Stomach (tissue), 9 donors: Measurements from ENCODE around the gene FHOD3. TPM values are rescaled to one million over a fixed set of nuclear protein-coding genes. Genes with fewer than 3 reads are reported as not detected.

Experiments used
- DNase-seq, 2 donors: peaks; one replicate each; pipeline versions ENCODE4 v3.0.0 to v3.0.0-alpha.2; 2013 to 2019
- H3K27ac ChIP-seq, 5 donors: fragments of 200-600 bp in 4 of 5; sonication (generic) in 4 of 5; one replicate each; pipeline ENCODE4 v1.5.1; 2013 to 2019; ENCODE audit warnings: mild to moderate bottlenecking in 1 of 5, moderate library complexity in 1 of 5
- H3K27me3 ChIP-seq, 3 donors: fragments of 200-600 bp; sonication (generic); one replicate each; pipeline ENCODE4 v1.5.1; 2017 to 2019; ENCODE audit warnings: mixed run types in 1 of 3
- H3K36me3 ChIP-seq, 4 donors: fragments of 200-600 bp; sonication (generic); 1 replicate in 3 of 4; 2 replicates in 1 of 4; pipeline ENCODE4 v1.5.1; 2016 to 2019
- H3K4me1 ChIP-seq, 4 donors: fragments of 200-600 bp; sonication (generic); one replicate each; pipeline ENCODE4 v1.5.1; 2016 to 2019
- H3K4me3 ChIP-seq, 4 donors: fragments of 200-600 bp; sonication (generic) in 3 of 4; one replicate each; pipeline ENCODE4 v1.5.1; 2016 to 2019; ENCODE audit warnings: mild to moderate bottlenecking in 1 of 4
- H3K9me3 ChIP-seq, 4 donors: fragments of 200-600 bp; sonication (generic); one replicate each; pipeline ENCODE4 v1.5.1; 2016 to 2019
- EP300 ChIP-seq: sonication (generic); formaldehyde crosslinking; IDR thresholded peaks from one replicate; pipeline ENCODE4 v1.6.1; 2017; ENCODE audit warnings: antibody characterized with exemption
- POLR2A ChIP-seq, 4 donors: fragments of 450-650 bp; IDR thresholded peaks; one replicate each; pipeline ENCODE4 v1.6.1; 2016; ENCODE audit warnings: antibody characterized with exemption in 4 of 4, control low read depth in 2 of 4, mild to moderate bottlenecking in 1 of 4, moderate library complexity in 1 of 4
- POLR2AphosphoS5 ChIP-seq, 3 donors: sonication (generic); formaldehyde crosslinking; IDR thresholded peaks; one replicate each; pipeline ENCODE4 v1.6.1; 2016; ENCODE audit warnings: antibody characterized with exemption in 3 of 3
- WGBS, 5 donors: extraction: QIAGEN DNeasy Blood & Tissue Kit in 3 of 5; methylation state at CpG; one replicate each; pipeline versions ENCODE4 v1.1.5 to v1.1.7; 2013 to 2018; 5-methylcytosine and 5-hydroxymethylcytosine counted together
- intact Hi-C: fragments of 100-400 bp; cut with DNase I; formaldehyde crosslinking; loops from one replicate; pipeline ENCODE4 v1.15.1; 2023; ENCODE audit warnings: low total_unique reads
- polyA plus RNA-seq, 3 donors: library from polyadenylated mRNA; stranded (reverse); fragments of 200-250 nt; gene quantifications; one replicate each; pipeline ENCODE4 v1.2.3, GENCODE V29; 2013
- total RNA-seq, 5 donors: library from RNA; depleted of rRNA; stranded (reverse); fragments of >200 nt; gene quantifications; one replicate each; pipeline versions ENCODE4 v1.1.0 to v1.2.3, GENCODE V29; 2014 to 2016
- TF ChIP-seq, protein P1 (sequence below), 7 experiments: fragments of 450-650 bp in 4 of 7; fragments of 200-600 bp in 3 of 7; sonication (generic) in 3 of 7; IDR thresholded peaks; one replicate each; pipeline ENCODE4 v1.5.1; 2016 to 2019; ENCODE audit warnings: antibody characterized with exemption in 7 of 7, control low read depth in 2 of 7, mild to moderate bottlenecking in 1 of 7
- donor health status: healthy with polysubstance abuse.
- donor health status: Bipolar disorder and iron deficiency.
- donor health status: healthy.

FHOD3 gene
- total and polyA plus RNA-seq, 8 donors: under 0.01 to 9.1 (median 4.6) TPM

DNA sequence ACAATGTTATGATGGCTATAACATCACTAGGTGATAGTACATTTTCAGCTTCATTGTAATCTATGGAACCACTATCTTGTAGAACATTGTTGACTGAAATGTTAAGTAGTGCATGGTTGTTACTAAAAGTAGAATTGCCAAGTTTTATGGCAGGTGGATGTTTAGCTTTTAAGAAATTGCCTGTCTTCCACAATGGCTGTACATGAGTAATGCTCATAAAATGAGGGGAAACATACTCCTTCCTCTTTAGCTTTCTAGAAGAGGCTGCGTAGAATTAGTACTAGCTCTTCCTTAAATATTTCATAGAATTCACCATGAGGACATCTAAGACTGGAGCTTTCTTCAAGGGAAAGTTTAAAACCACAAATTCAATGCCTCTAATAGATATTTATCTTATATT is 370.3 kb downstream of the FHOD3 start:
- H3K4me1 ChIP-seq: peaks cover 0 to 10% (median 0%) of the 10 kb centered on the region in 4 donors
- no peak for DNase-seq
- no peak for TF ChIP-seq POLR2AphosphoS5 (IDR thresholded peaks at IDR 0.05)
- TF ChIP-seq, protein P1, sequence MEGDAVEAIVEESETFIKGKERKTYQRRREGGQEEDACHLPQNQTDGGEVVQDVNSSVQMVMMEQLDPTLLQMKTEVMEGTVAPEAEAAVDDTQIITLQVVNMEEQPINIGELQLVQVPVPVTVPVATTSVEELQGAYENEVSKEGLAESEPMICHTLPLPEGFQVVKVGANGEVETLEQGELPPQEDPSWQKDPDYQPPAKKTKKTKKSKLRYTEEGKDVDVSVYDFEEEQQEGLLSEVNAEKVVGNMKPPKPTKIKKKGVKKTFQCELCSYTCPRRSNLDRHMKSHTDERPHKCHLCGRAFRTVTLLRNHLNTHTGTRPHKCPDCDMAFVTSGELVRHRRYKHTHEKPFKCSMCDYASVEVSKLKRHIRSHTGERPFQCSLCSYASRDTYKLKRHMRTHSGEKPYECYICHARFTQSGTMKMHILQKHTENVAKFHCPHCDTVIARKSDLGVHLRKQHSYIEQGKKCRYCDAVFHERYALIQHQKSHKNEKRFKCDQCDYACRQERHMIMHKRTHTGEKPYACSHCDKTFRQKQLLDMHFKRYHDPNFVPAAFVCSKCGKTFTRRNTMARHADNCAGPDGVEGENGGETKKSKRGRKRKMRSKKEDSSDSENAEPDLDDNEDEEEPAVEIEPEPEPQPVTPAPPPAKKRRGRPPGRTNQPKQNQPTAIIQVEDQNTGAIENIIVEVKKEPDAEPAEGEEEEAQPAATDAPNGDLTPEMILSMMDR (IDR thresholded peaks at IDR 0.05): no peak
- TF ChIP-seq EP300: no peak
- no peak for TF ChIP-seq POLR2A (IDR thresholded peaks at IDR 0.05)

DNA sequence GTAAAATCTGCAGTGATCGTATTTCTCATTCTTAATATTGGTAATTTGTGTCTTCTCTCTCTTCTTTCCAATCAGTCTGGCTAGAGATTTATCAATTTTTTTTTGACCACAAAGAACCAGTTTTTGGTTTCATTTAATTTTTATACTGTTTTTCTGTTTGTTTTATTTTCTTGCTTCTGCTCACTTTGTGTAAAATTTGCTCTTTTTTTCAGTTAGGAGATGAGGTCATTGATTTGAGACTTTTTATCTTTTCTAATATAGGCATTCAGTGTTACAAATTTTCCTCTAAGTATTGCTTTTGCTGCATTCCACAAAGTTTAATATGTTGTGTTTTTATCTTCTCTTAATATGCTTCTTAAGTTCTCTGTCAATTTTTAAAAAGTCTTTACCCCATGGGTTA is 370.8 kb downstream of the FHOD3 start:
- Histone ChIP-seq H3K36me3 (no peaks in the 10 kb centered on the region), H3K4me1 (peaks cover 0 to 14% (median 0%) of the 10 kb centered on the region in 4 donors), H3K27ac (no peak overlapping the region), H3K27me3 (peaks cover 0 to 1% (median 0%) of the 10 kb centered on the region in 3 donors), H3K4me3 (no peak overlapping the region), H3K9me3 (no peaks in the 10 kb centered on the region)
- TF ChIP-seq POLR2A (IDR thresholded peaks at IDR 0.05) (no peak), POLR2AphosphoS5 (IDR thresholded peaks at IDR 0.05) (no peak), EP300 (no peak)
- TF ChIP-seq, protein P1 (IDR thresholded peaks at IDR 0.05): no peak
- 73 to 98% (median 92%) methylated on average over 1 of the region's 1 CpG for WGBS, 5 donors
- no peak for DNase-seq
- intact Hi-C loops: no loop called here

More for the DNA sequence above, 370.3 kb downstream of the FHOD3 start:
- intact Hi-C loops: no loop called here
- no peaks in the 10 kb centered on the region for H3K9me3 ChIP-seq
- peaks cover 0 to 3% (median 0%) of the 10 kb centered on the region in 3 donors for H3K27me3 ChIP-seq
- H3K36me3 ChIP-seq: no peaks in the 10 kb centered on the region
- no peak overlapping the region for H3K4me3 ChIP-seq
- 72 to 88% (median 85%) methylated on average over 1 of the region's 1 CpG for WGBS, 5 donors
- H3K27ac ChIP-seq: no peak overlapping the region

DNA sequence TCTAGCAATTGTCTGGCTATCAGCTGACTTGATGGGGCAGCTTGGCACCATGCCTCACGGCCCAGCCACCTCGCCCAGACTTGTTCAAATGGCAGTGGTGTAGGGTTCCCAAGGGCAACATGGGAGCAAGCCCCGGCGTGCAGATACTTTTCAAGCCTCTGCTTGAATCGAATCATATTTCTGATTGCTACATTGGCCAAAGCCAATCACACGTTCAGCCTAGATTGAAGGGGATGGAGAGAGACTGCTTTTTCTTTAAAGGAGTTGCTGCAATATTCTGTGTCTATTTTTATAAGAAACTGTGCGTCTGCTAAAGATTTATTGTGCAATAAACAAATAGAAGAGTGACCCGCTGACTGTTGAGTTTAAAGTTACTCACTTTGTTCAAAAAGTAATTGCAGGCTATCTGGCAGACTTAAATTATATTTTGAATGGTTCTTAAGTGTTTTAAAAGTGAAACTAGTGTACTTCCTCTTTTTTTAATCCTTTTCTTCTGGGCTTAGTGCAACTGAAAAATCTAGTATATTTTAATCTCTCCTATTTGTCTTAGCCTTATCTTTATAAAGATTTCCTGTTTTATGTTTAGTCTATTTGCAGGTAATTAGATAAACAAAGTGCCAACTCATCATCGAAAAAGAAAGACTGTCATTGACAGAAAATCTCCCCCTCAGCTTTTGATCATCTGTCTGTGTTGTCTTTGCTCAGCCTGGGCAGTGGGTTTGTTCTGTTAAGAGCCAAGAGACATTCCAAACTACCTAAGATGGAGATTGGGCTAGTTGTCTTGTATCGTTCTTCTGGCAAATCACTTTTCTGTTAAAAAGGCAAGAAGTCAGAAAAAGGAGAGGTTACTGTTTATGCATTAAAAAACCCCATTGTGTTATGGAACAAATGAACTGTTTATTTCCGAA is 375.2 kb downstream of the FHOD3 start:
- intact Hi-C loops: no loop called here
- TF ChIP-seq, protein P1 (IDR thresholded peaks at IDR 0.05): no peak
- no peak for TF ChIP-seq POLR2A (IDR thresholded peaks at IDR 0.05)
- no peak for TF ChIP-seq POLR2AphosphoS5 (IDR thresholded peaks at IDR 0.05)
- no peak for TF ChIP-seq EP300
- 33 to 46% (median 36%) methylated on average over 9 to 11 of the region's 11 CpGs for WGBS, 5 donors
- H3K9me3 ChIP-seq: peaks cover 0 to 10% (median 5%) of the 10 kb centered on the region in 4 donors
- H3K27ac ChIP-seq: peak overlapping the region in 1 of 5 donors; percentile 3
- H3K4me1 ChIP-seq: peaks cover 0 to 14% (median 0%) of the 10 kb centered on the region in 4 donors
- no peak overlapping the region for H3K4me3 ChIP-seq
- DNase-seq: peak in 1 of 2 donors; percentile 41
- no peaks in the 10 kb centered on the region for H3K36me3 ChIP-seq
- no peaks in the 10 kb centered on the region for H3K27me3 ChIP-seq

DNA sequence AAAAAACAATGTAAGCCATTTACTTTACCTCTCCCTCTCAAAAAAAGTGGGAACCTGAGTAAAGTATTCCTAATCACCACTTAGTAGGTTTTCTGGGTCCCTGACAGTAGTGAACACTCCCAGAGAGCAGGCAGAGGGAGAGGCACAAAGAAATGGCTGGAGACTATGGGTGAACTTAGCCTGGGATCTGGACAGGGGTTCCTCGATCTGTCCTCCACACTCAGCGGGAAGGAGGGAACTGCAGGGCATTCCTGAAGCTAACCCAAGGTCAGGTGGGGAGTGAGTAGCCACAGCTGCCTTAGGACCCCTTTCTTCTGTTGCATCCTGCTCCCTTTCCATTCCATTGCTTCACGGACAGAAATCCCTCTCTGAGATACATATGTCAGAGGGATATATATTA is 375.9 kb downstream of the FHOD3 start:
- TF ChIP-seq, protein P1 (IDR thresholded peaks at IDR 0.05): no peak
- TF ChIP-seq POLR2A (IDR thresholded peaks at IDR 0.05) (no peak), POLR2AphosphoS5 (IDR thresholded peaks at IDR 0.05) (no peak), EP300 (no peak)

More for the DNA sequence above, 375.9 kb downstream of the FHOD3 start:
- H3K4me3 ChIP-seq: no peak overlapping the region
- WGBS, 5 donors: 64 to 93% (median 68%) methylated on average over 3 of the region's 3 CpGs
- no peak overlapping the region for H3K27ac ChIP-seq
- DNase-seq: no peak
- intact Hi-C loops: no loop called here
- peaks cover 0 to 14% (median 0%) of the 10 kb centered on the region in 4 donors for H3K4me1 ChIP-seq
- no peaks in the 10 kb centered on the region for H3K36me3 ChIP-seq
- H3K9me3 ChIP-seq: peaks cover 0 to 10% (median 5%) of the 10 kb centered on the region in 4 donors
- no peaks in the 10 kb centered on the region for H3K27me3 ChIP-seq
